ENCODE measurements around the gene HOXC12. TPM values are rescaled to one million over a fixed set of nuclear protein-coding genes. Genes with fewer than 3 reads are reported as not detected.

The HOXC12 gene
- total RNA-seq, 1 donor from 2014 or later: not detected

DNA sequence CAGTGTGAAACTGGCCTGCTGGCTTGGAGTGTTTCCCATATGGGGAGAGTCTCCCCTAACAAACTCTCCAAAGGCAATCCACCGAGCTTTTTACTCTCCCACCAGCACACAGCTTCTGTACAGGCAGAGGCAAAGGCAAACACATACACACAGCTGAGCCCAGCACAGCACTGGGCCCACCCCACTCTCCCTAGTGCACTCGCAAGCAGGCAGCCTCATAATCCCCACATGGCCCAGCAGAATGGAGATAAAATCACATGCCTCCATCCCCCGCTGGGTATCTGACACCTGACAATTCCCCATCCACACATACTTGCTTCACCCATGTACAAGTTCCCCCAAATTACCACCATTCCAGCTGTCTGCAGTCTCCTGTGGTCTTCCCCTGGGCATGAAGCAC lies 3.4 kb downstream of the HOXC12 start:
- Histone ChIP-seq H3K36me3 (ENCODE audit: control insufficient read depth, insufficient read depth, low read length) (no peaks in the 10 kb centered on the region), H3K4me3 (ENCODE audit: low read depth, low read length) (no peak overlapping the region), H3K27me3 (ENCODE audit: control insufficient read depth, insufficient read depth, low read length) (peaks cover 77% of the 10 kb centered on the region)
- no peak for FAIRE-seq
- no peak for DNase-seq (ENCODE audit: low read depth)
- TF ChIP-seq, protein P1, sequence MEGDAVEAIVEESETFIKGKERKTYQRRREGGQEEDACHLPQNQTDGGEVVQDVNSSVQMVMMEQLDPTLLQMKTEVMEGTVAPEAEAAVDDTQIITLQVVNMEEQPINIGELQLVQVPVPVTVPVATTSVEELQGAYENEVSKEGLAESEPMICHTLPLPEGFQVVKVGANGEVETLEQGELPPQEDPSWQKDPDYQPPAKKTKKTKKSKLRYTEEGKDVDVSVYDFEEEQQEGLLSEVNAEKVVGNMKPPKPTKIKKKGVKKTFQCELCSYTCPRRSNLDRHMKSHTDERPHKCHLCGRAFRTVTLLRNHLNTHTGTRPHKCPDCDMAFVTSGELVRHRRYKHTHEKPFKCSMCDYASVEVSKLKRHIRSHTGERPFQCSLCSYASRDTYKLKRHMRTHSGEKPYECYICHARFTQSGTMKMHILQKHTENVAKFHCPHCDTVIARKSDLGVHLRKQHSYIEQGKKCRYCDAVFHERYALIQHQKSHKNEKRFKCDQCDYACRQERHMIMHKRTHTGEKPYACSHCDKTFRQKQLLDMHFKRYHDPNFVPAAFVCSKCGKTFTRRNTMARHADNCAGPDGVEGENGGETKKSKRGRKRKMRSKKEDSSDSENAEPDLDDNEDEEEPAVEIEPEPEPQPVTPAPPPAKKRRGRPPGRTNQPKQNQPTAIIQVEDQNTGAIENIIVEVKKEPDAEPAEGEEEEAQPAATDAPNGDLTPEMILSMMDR (IDR thresholded peaks at IDR 0.05; ENCODE audit: insufficient read depth, low read length, severe bottlenecking): no peak

- Histone ChIP-seq H3K4me3 (ENCODE audit: low read depth, low read length) (no peak overlapping the region), H3K27me3 (ENCODE audit: control insufficient read depth, insufficient read depth, low read length) (peaks cover 77% of the 10 kb centered on the region), H3K36me3 (ENCODE audit: control insufficient read depth, insufficient read depth, low read length) (no peaks in the 10 kb centered on the region)
- FAIRE-seq: no peak
- no peak for DNase-seq (ENCODE audit: low read depth)
- TF ChIP-seq, protein P1 (IDR thresholded peaks at IDR 0.05; ENCODE audit: insufficient read depth, low read length, severe bottlenecking): no peak
These were observed 4.6 kb downstream of the HOXC12 start for GRCh38 chr12:53959314-53959713.

GRCh38 chr12:53960187-53961024 lies 5.7 kb downstream of the HOXC12 start:
- no peak for DNase-seq (ENCODE audit: low read depth)
- peaks cover 79% of the 10 kb centered on the region for H3K27me3 ChIP-seq (ENCODE audit: control insufficient read depth, insufficient read depth, low read length)

GRCh38 chr12:53961025-53961761 lies 6.5 kb downstream of the HOXC12 start:
- no peak for DNase-seq (ENCODE audit: low read depth)
- TF ChIP-seq, protein P1 (IDR thresholded peaks at IDR 0.05; ENCODE audit: insufficient read depth, low read length, severe bottlenecking): no peak
- Histone ChIP-seq H3K27me3 (ENCODE audit: control insufficient read depth, insufficient read depth, low read length) (peaks cover 78% of the 10 kb centered on the region), H3K4me3 (ENCODE audit: low read depth, low read length) (no peak overlapping the region), H3K36me3 (ENCODE audit: control insufficient read depth, insufficient read depth, low read length) (no peaks in the 10 kb centered on the region)
- FAIRE-seq: no peak

More at GRCh38 chr12:53960187-53961024, 5.7 kb downstream of the HOXC12 start:
- no peak for FAIRE-seq
- TF ChIP-seq, protein P1 (IDR thresholded peaks at IDR 0.05; ENCODE audit: insufficient read depth, low read length, severe bottlenecking): no peak
- H3K36me3 ChIP-seq (ENCODE audit: control insufficient read depth, insufficient read depth, low read length): no peaks in the 10 kb centered on the region
- no peak overlapping the region for H3K4me3 ChIP-seq (ENCODE audit: low read depth, low read length)

GRCh38 chr12:53963005-53963404 lies 8.3 kb downstream of the HOXC12 start:
- FAIRE-seq (no peak), DNase-seq (ENCODE audit: low read depth) (no peak)
- Histone ChIP-seq H3K36me3 (ENCODE audit: control insufficient read depth, insufficient read depth, low read length) (no peaks in the 10 kb centered on the region), H3K4me3 (ENCODE audit: low read depth, low read length) (no peak overlapping the region), H3K27me3 (ENCODE audit: control insufficient read depth, insufficient read depth, low read length) (peaks cover 79% of the 10 kb centered on the region)
- TF ChIP-seq, protein P1 (IDR thresholded peaks at IDR 0.05; ENCODE audit: insufficient read depth, low read length, severe bottlenecking): no peak

All from bronchial epithelial cell (primary cell).